ENCODE results near the gene OR52B6.

- TF ChIP-seq CTCF (IDR thresholded peaks at IDR 0.05; ENCODE audit: low read length) (no peak), EZH2 (IDR thresholded peaks at IDR 0.05; ENCODE audit: borderline replicate concordance, low read length) (no peak)
Observed at GRCh38 chr11:5564259-5565019, 16.2 kb upstream of the OR52B6 start.

Data from OCI-LY1 (cell line).